Measurements from ENCODE around the gene ACSS2. TPM values are rescaled to one million over a fixed set of nuclear protein-coding genes. Genes with fewer than 3 reads are reported as not detected.
"Not testable (repeated sequence)": the region's sequence is repeated elsewhere in the genome, so short reads cannot be mapped to it uniquely, and the experiment has no call there.

Gene ACSS2
- total RNA-seq, 2 donors from 2014 or later = 31.7 to 42.0 TPM

DNA sequence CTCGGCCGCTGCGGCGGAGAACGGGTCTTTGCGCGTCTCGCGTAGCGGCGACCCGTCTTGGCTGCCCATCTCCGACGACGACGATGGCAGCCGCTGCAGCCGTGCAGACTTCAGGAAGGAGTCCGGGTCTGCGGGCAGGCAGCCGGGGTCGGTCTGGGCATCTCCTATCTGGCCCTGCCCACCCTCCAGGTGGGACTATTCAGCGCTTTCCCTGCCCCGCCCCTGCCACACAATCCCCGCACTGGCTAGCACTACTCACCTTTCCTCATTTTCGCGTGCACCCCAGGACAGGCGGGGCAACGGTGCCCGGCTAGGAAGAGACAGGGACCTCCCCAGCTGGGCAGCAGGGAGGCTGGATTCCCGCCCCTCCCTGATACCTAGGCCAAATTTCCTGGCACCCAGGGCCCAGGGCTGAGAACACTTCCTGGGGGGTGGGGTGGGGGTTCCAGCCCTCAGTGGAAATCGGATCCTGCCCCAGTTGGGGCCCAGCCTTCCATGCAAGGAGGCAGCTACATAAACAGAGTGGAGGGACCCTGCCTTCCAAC is 12.9 kb upstream of the ACSS2 start:
- no peak for ATAC-seq (replicated peaks)
- H3K27me3 Mint-ChIP-seq = no peaks in the 10 kb centered on the region
- peaks cover 15% of the 10 kb centered on the region for H3K36me3 Mint-ChIP-seq (ENCODE audit: low read depth)
- no peak overlapping the region for H3K27ac Mint-ChIP-seq
- no peaks in the 10 kb centered on the region for H3K9me3 Mint-ChIP-seq
- no peak overlapping the region for H3K4me3 Mint-ChIP-seq
- no peaks in the 10 kb centered on the region for H3K4me1 Mint-ChIP-seq

DNA sequence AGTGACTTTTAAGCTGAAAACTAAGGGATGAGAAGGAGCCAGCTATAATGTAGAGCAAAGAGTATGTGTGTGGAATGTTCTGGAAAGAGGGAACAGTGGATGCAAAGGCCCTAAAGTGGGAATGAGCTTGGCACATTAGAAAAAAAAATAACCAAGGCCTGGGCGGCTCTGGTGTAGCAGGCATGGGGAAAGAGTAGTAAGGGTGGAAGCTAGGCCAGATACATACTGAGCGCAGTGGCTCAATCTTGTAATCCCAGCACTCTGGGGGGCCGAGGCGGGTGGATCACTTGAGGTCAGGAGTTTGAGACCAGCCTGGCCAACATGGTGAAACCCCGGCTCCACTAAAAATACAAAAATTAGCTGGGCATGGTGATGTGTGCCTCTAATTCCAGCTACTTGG is 12.2 kb upstream of the ACSS2 start:
- Mint-ChIP-seq H3K9me3 (no peaks in the 10 kb centered on the region), H3K4me3 (no peak overlapping the region), H3K27me3 (no peaks in the 10 kb centered on the region), H3K4me1 (no peaks in the 10 kb centered on the region), H3K36me3 (ENCODE audit: low read depth) (peaks cover 15% of the 10 kb centered on the region), H3K27ac (no peak overlapping the region)
- no peak for ATAC-seq (replicated peaks)

GRCh38 chr20:34871320-34871926 is 5.0 kb upstream of the ACSS2 start:
- Mint-ChIP-seq H3K36me3 (ENCODE audit: low read depth) (no peaks in the 10 kb centered on the region), H3K27ac (peak overlapping the region; percentile 25), H3K27me3 (no peaks in the 10 kb centered on the region), H3K4me3 (peak overlapping the region; percentile 93), H3K9me3 (no peaks in the 10 kb centered on the region), H3K4me1 (peaks cover 32% of the 10 kb centered on the region)
- ATAC-seq (replicated peaks) = no peak

- peak overlapping the region; percentile 93 for H3K4me3 Mint-ChIP-seq
- peaks cover 32% of the 10 kb centered on the region for H3K4me1 Mint-ChIP-seq
- H3K27ac Mint-ChIP-seq = peak overlapping the region; percentile 78
- ATAC-seq (replicated peaks) = no peak
- H3K36me3 Mint-ChIP-seq (ENCODE audit: low read depth) = no peaks in the 10 kb centered on the region
- H3K9me3 Mint-ChIP-seq = no peaks in the 10 kb centered on the region
- H3K27me3 Mint-ChIP-seq = no peaks in the 10 kb centered on the region
These were observed 4.3 kb upstream of the ACSS2 start for GRCh38 chr20:34871966-34872621.

DNA sequence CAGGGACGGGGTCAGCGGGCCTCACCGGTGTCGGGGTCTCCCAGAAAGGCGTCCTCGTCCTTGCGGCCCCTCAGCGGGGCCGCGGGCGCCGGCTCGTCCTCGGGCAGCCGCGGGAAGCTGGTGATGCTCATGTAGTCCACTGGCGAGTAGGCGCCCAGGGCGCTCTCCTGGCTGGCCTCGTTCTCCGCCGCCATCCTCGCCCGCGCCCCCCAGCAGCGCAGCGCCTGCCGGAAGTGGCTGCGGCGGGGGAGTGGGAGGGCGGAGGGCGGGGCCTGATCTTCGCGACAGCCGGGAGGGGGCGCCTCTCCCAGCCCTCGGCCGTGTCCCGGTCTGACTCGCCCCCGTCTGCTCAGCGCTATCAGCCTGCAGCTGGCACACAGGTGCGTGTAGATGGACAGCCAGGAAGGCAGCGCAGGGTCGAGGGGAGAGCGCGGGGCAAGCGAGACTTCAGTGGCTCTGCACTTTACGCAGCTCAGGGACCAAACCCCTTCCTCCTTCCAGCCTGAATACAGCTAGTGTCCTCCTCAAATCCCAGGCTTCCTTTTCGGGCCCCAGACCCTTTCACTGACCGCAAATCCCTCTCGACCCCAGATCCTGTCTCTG is 3.7 kb upstream of the ACSS2 start, which contains the start of gene GGT7:
TSS of gene GGT7 (minus strand) at position 235 of the 603 bp plus-strand sequence. CDS start at position 194, 41 bp downstream.
- ATAC-seq (replicated peaks) = peak; percentile 59
- Mint-ChIP-seq H3K27me3 (no peaks in the 10 kb centered on the region), H3K4me1 (peaks cover 32% of the 10 kb centered on the region), H3K4me3 (peak within 1 kb of the TSS; percentile 93), H3K9me3 (no peaks in the 10 kb centered on the region), H3K36me3 (ENCODE audit: low read depth) (no peaks in the 10 kb centered on the region), H3K27ac (peak within 1 kb of the TSS; percentile 82)

DNA sequence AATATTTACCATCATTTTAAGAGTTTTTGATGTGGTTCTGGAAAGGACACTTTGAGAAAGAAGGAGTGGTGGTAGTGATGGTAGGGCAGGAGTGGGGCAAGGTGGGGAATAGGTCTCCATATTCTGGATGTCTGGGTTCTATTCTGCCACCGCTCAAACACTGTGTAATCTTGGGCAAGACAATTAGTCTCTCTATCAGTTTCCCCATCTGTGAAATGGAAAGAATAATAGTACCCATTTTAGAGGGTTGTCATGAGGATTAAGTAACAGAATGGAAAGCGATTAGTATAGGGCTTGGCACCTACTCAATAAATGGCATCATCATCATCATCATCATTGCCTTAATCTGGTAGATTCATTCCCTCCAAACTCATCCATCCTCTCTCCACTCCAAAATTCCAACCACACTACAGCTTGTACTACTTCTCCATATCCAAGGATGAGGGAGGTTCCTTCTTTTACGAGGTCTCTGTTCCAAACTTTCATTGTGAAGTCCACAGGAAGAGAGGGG is 2.8 kb upstream of the ACSS2 start:
- no peaks in the 10 kb centered on the region for H3K27me3 Mint-ChIP-seq
- peak overlapping the region; percentile 93 for H3K4me3 Mint-ChIP-seq
- H3K4me1 Mint-ChIP-seq = peaks cover 32% of the 10 kb centered on the region
- H3K36me3 Mint-ChIP-seq (ENCODE audit: low read depth) = no peaks in the 10 kb centered on the region
- ATAC-seq (replicated peaks) = no peak
- no peaks in the 10 kb centered on the region for H3K9me3 Mint-ChIP-seq
- peak overlapping the region; percentile 82 for H3K27ac Mint-ChIP-seq

GRCh38 chr20:34874094-34874654 is 2.2 kb upstream of the ACSS2 start:
- Mint-ChIP-seq H3K4me1 (peaks cover 35% of the 10 kb centered on the region), H3K27ac (peak overlapping the region; percentile 82), H3K4me3 (peak overlapping the region; percentile 93), H3K9me3 (no peaks in the 10 kb centered on the region), H3K36me3 (ENCODE audit: low read depth) (no peaks in the 10 kb centered on the region), H3K27me3 (no peaks in the 10 kb centered on the region)
- peak; percentile 20 for ATAC-seq (replicated peaks)

DNA sequence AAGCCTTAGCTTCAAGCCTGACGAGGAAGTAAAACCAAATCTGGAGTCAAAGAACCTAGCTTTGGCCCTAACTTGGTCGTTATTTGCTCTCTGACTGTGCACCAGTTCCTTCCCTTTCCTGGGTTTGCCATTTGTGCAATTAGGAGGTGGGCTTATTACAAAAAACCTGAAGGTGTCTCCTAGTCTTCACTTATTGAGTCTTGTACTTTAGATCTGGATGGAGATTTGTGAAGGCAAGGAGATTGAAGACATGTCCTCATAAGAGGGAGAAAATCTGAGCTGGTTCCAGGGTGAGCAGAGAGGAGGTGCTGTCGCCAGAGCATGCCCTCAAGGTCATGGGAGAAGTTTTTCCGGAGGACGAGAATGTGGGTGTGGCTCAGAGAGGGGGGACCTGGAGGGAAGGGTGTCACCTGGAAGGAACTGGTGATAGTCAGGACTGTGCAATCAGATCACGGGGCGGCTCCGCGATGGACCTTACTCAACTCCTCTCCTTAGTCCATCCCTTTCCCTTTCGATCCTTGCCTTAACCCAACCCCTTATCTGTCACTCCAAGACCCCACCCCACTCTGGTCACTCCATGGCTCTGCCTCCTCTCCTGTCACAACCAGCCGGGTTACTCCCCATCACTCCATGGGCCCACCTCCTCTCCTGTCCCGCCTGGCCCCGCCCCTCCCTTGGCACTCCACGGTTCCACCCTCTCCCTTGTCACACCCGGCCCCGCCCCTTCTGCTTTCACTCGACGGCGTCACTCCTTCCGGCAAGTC is 588 bp upstream of the ACSS2 start:
- H3K27me3 Mint-ChIP-seq = no peaks in the 10 kb centered on the region
- peak; percentile 89 for ATAC-seq (replicated peaks)
- peak overlapping the region; percentile 88 for H3K27ac Mint-ChIP-seq
- no peaks in the 10 kb centered on the region for H3K36me3 Mint-ChIP-seq (ENCODE audit: low read depth)
- peaks cover 33% of the 10 kb centered on the region for H3K4me1 Mint-ChIP-seq
- peak overlapping the region; percentile 93 for H3K4me3 Mint-ChIP-seq
- H3K9me3 Mint-ChIP-seq = no peaks in the 10 kb centered on the region

- Mint-ChIP-seq H3K4me1 (peaks cover 16% of the 10 kb centered on the region), H3K27ac (no peak overlapping the region), H3K36me3 (ENCODE audit: low read depth) (peaks cover 28% of the 10 kb centered on the region)
These were observed 3.9 kb downstream of the ACSS2 start for GRCh38 chr20:34880215-34880850.

GRCh38 chr20:34880971-34881370 is 4.6 kb downstream of the ACSS2 start:
- H3K9me3 Mint-ChIP-seq; ATAC-seq (replicated peaks); H3K27me3 Mint-ChIP-seq; H3K27ac Mint-ChIP-seq; H3K4me3 Mint-ChIP-seq: not testable (repeated sequence)
- peaks cover 13% of the 10 kb centered on the region for H3K4me1 Mint-ChIP-seq
- H3K36me3 Mint-ChIP-seq (ENCODE audit: low read depth) = peaks cover 28% of the 10 kb centered on the region

More at GRCh38 chr20:34880215-34880850, 3.9 kb downstream of the ACSS2 start:
- no peaks in the 10 kb centered on the region for H3K9me3 Mint-ChIP-seq
- no peaks in the 10 kb centered on the region for H3K27me3 Mint-ChIP-seq
- no peak overlapping the region for H3K4me3 Mint-ChIP-seq
- no peak for ATAC-seq (replicated peaks)

DNA sequence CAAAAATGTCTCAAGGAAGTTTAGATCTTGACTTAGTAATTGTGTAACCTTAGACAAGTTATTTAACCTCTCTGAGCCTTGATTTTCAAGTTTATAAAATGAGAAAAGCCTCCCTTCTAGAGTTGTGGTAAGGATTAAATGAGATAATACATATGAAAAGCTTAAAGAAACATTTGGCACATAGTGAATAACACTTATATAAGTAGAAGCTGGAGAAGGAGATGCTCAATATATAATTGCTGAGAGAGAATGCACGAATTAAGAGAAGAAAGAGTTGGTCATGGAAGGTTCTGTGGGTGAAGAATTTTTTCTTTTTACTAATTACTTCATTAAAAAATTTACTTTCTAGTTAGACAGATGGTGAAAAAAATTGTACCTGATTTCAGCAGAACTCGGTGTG is 5.3 kb downstream of the ACSS2 start:
- Mint-ChIP-seq H3K36me3 (ENCODE audit: low read depth) (peaks cover 28% of the 10 kb centered on the region), H3K4me1 (peaks cover 12% of the 10 kb centered on the region), H3K27me3 (no peaks in the 10 kb centered on the region), H3K4me3 (no peak overlapping the region), H3K27ac (peak overlapping the region; percentile 6), H3K9me3 (no peaks in the 10 kb centered on the region)
- no peak for ATAC-seq (replicated peaks)

DNA sequence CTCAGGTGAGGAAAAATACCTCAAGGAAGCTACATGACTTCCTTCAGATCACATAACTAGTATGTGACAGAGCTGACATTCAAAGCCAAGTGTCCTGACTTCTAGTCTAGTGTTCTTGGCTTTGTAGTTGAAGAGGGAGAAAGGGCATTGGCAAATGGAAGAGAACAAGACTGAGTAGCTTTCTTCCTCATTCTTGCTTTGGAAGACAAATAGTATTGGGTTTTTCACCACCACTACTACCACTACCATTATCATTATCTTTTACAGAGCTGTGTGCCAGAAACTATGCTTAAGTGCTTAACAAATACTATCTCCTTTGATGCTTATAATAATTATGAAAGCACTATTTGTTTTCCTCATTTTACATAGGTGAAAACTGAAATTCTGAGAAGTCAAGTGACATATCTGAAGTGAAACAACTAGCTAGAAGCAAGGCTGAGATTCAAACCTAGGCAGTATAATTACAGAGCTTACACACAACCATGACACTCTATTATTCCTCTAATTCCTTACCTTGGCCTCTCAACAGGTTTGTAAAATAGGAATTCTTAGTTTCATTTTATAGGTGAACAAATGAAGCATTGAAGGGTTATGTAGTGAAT is 6.8 kb downstream of the ACSS2 start:
- peak overlapping the region; percentile 7 for H3K27ac Mint-ChIP-seq
- no peak overlapping the region for H3K4me3 Mint-ChIP-seq
- H3K27me3 Mint-ChIP-seq = no peaks in the 10 kb centered on the region
- H3K9me3 Mint-ChIP-seq = no peaks in the 10 kb centered on the region
- H3K4me1 Mint-ChIP-seq = peaks cover 12% of the 10 kb centered on the region
- ATAC-seq (replicated peaks) = peak; percentile 77
- peaks cover 28% of the 10 kb centered on the region for H3K36me3 Mint-ChIP-seq (ENCODE audit: low read depth)

GRCh38 chr20:34883809-34884208 is 7.4 kb downstream of the ACSS2 start:
- no peak overlapping the region for H3K4me3 Mint-ChIP-seq
- peaks cover 28% of the 10 kb centered on the region for H3K36me3 Mint-ChIP-seq (ENCODE audit: low read depth)
- H3K4me1 Mint-ChIP-seq = peaks cover 17% of the 10 kb centered on the region
- no peaks in the 10 kb centered on the region for H3K9me3 Mint-ChIP-seq
- H3K27ac Mint-ChIP-seq = peak overlapping the region; percentile 7
- no peaks in the 10 kb centered on the region for H3K27me3 Mint-ChIP-seq
- ATAC-seq (replicated peaks) = no peak

All from activated T-helper 17 cell treated with anti-CD3 and anti-CD28 coated beads, Interleukin-2, amount 50 U/mL, for 72 hours (primary cell).